Stimulated activated CD8-positive, alpha-beta memory T cell treated with anti-CD3 and anti-CD28 coated beads, Interleukin-7, amount 100 ng/mL, for 24 hours (primary cell): ENCODE results near the gene XDH.
A peak's percentile ranks its signal among the peaks of the same experiment; 100 is the strongest.

Experiments
- DNase-seq: peaks from one replicate; pipeline ENCODE4 v3.0.0-alpha.2; 2020; ENCODE audit warnings: low read depth

XDH gene

GRCh38 chr2:31365348-31365747, 49.2 kb downstream of the XDH start:
- DNase-seq, result no peak

- DNase-seq, result no peak
These were observed 50.4 kb downstream of the XDH start for GRCh38 chr2:31363956-31364750.

DNA sequence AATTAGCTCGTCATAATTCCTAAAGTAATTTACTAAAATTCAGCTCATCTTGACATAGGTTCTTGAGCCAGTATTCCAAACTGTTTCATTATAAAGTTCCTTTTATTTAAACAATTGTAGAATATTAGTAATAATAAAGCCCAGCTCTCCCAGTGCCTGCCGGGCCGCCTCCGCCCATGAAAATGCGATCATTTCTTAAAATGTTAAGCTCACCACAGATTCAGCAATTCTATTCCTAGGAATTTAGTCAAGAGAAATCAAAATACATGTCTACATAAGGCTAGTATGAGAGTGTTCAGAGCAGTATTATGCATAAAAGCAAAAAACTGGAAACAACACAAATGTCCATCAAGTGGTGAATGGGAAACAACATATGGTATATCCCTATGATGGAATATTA, 52.0 kb downstream of the XDH start:
- DNase-seq, result no peak

DNA sequence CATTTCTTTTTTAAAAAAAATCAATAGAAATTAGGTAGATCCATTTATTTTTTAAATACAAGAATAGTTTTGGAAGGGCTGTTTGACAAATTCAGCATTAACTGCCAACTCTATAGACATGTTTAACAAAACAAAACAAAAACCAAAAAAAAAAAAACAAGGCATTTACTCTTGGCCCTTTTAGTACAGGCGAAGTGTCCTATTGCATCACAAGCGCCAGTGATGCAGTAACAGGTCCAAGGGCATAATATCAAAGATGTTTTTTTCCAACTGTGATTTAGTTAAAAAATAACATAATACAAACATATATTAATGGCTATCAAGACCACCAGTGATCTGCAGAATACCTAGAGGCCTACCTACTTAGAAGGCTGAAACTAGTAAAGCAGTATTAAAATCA, 55.3 kb downstream of the XDH start:
- DNase-seq, result no peak

GRCh38 chr2:31354837-31355236, 59.7 kb downstream of the XDH start:
- DNase-seq, result no peak

DNA sequence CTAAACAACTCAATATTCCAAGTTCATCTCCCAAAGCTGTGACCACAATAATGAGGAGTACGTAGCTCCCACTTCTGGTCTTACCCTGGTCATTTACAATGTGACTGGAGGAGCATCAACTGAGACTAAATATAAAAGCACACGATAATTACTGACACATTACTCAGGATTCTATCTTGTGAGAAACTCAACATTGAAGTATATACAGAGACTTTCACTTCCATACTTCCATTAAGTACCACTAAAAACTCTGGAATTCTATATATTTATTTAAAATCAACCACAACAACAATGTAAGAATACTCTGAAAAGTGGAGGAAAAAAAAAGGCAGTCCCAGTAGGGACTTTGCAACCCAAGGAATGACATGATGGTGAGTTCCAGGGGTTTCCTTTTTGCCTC, 61.4 kb downstream of the XDH start:
- DNase-seq, result no peak

DNA sequence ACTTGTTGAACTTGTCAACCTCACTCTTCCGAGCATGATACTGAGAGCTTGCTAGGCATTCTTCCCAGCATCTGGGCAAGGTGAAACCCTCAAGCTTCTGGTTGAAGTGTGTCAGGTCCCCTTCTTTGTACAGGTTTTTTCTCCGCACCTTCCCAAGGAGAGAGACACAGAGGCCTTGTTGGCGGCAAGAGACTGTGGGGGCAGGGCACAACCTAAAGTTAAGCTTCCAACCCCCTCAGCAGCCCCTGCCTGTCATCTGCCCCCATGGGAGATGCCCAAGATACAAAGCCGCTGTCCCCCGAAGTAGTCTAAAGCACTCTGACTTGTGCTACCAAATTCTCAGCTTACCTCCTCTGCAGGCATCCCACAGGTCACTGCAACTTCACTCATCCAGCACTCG, 64.9 kb downstream of the XDH start:
- no peak for DNase-seq

- no peak for DNase-seq
These were observed 65.4 kb downstream of the XDH start for GRCh38 chr2:31349160-31349559.

GRCh38 chr2:31348618-31349017, 65.9 kb downstream of the XDH start:
- DNase-seq, result no peak

DNA sequence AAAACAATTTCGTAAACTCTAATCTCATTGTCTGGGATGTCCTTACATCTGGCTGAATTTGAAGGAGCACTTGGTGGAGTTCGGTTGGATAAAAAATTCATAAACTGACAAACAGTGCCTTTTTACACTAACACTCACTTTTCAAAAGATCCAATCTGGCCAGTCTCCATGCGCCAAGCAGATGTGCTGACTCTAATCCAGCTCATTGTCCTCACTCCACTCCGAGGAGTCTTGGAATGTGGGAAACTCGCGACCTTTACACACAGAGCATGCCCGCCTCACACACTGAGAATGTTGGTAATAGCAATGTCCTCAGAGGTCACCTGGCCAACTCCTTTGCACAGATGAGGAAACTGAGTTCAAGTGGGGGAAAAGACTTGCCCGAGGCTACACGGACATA, 66.8 kb downstream of the XDH start:
- no peak for DNase-seq

DNA sequence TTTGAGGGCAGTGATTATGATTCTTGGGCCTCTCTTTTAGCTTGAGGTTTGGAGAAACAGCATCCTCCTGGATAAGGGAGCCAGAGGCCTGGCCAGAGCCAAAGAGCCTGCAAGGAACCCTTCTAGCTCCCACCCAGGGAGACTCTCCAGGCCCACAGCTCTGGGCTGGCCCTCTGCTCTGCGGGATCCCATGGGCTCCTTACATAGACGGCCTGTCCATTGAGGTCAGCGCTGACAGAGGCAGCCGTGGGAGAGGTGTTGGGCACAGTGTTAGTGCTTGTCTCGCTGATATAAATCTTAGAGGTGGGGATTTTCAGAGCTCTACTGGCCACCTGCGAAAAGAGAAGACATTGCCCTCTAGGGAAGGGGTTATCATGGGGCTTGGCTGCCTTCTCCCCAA, 67.2 kb downstream of the XDH start:
- DNase-seq, result no peak

DNA sequence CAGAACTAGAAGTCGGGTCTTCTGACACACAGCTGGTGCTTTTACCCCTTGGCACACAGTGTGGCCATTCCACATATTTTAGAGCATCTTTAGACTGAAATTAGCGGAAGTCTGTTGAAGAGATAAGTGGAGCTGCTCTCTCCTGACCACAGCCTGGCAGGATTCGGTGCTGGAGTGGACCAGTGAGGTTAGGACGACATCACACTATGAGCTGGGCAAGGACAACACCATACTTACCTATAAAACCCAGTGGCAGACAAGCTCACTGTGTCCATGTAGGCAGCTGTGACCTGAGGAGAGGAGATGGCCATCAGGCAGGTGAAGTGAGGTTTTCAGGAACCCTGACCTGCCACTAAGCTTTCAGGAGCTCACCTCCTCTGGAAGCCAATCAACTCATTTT, 70.1 kb downstream of the XDH start:
- DNase-seq, result no peak

GRCh38 chr2:31341351-31341750, 73.2 kb downstream of the XDH start:
- no peak for DNase-seq

GRCh38 chr2:31339696-31340095, 74.8 kb downstream of the XDH start:
- DNase-seq, result no peak

DNA sequence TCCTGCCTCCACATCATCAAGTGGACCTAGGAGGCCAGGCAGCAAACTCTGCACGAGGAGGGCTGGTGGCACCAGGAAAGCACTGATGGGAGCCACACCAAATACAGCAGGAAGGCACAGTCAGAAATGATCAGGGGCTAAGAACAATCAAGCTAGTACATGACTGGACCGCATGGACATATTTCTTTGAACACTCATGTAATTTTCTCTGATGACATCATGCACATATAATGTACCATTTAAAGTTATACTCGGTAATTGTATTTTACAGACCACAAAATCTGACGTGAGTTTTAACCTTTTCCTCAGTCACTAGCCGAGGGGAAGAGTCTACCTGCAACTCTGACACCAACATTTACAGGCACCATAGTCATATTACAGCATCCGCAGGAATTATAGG, 76.7 kb downstream of the XDH start:
- no peak for DNase-seq

- no peak for DNase-seq
These were observed 77.3 kb downstream of the XDH start for GRCh38 chr2:31337197-31337596.

DNA sequence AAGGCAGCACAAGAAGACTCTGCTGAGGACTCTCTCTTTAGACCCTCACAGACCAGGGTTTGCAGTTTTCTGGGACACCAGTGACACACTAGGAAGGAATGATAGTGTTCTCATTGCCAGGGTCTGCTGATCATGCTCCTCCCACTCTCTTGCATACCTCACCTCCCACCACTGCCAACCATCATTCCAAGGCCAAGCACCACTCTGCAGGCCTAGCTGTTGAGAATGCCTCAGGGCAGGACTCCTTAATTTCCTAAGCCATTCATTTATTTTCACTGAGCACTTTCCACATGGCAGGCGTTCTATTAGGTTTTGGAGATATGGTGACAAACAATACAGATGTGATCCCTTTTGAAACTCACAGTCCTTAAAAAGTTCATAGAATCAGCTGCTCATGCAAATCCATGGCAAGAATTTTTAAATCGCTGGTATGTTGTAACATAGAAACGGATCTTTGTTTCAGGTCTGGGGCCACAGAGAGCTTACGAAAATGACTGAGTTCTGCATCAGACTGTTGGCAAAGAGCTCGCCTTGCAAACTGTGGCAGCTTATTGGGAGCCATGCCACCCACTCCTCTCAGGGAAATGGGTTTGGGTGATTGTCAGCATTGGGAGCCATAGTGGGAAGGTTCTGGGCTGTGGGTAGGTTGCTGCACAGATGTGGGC, 78.5 kb downstream of the XDH start:
- no peak for DNase-seq

GRCh38 chr2:31334311-31335026, 80.1 kb downstream of the XDH start:
- DNase-seq, result no peak

- DNase-seq, result peak; percentile 58
These were observed 80.9 kb downstream of the XDH start for GRCh38 chr2:31333527-31334183.

DNA sequence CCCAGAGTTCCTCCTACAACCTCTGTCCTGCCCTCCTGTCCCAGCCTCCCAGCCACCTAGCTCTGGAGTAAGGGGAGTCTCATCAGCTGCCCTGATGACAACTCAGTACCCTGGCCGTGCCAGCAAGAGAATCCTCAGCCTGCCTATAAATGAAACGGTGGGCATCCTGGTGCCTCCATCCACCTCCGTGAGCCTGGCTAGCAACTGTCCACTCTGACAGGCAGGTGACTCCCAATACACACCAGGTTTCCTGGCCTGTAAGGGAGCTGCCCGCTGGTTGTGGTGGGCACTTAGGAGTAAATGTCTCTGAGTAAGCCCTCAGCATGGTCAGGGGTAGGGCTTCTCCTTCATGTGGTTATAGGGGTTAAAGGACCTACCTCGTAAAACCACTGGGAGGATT, 81.5 kb downstream of the XDH start:
- DNase-seq, result no peak

DNA sequence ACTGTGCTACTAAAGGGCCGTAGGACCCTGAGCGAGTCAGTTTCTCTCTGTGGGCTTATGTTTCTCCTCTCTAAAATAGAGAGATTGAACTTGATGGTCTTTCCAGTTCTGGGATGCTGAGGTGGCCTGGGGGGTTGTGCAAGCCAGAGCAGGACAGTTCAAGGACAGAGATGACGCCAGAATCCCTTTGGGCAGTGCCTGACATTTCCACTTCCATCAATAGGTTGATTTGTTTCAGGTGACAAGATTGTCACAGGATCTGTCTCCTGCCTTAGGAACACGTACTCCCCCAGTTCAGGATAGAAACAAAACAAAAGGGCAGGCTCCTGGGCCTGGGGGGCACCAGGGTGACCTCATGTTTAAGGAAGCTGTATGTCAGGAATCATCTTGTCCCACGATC, 82.0 kb downstream of the XDH start:
- DNase-seq, result no peak

DNA sequence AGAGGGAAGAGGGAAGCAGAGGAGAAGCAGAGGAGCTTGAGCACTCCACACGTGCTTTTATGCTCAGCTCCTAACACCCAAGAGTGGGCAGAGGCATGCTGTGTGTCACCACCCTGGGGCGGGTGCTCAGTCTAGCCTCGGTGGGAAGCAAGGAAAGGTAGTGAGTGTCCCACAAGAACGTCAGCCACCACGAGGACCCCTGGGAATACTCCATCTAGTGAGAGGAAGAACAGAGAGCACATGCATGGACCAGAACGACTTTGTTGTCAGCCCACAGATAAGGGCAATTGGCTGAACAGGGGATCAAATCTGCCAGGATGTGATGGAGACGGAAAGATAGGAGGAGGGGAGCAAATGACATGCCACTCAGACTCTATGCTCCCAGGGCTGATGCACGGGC, 83.4 kb downstream of the XDH start:
- no peak for DNase-seq
